IPS-18a (cell line): ENCODE results near the gene RASGRF2.

Source experiments
- H3K27ac ChIP-seq: one replicate; pipeline ENCODE4 v1.5.1; 2013; ENCODE audit warnings: low read length
- H3K27me3 ChIP-seq: one replicate; pipeline ENCODE4 v1.6.1; 2013; ENCODE audit warnings: mild to moderate bottlenecking, low read length; ENCODE audit not compliant: control insufficient read depth, insufficient read depth
- H3K36me3 ChIP-seq: one replicate; pipeline ENCODE4 v1.6.1; 2013; ENCODE audit warnings: low read depth, low read length; ENCODE audit not compliant: control insufficient read depth
- H3K4me1 ChIP-seq: one replicate; pipeline ENCODE4 v1.6.1; 2013; ENCODE audit warnings: low read depth, low read length; ENCODE audit not compliant: control insufficient read depth
- H3K4me3 ChIP-seq: one replicate; pipeline ENCODE4 v1.5.1; 2013; ENCODE audit warnings: low read length
- H3K9ac ChIP-seq: one replicate; pipeline ENCODE4 v1.6.1; 2013; ENCODE audit warnings: mild to moderate bottlenecking, low read length, moderate library complexity
- H3K9me3 ChIP-seq: one replicate; pipeline ENCODE4 v1.6.1; 2013; ENCODE audit warnings: low read depth, low read length; ENCODE audit not compliant: control insufficient read depth

The RASGRF2 gene

GRCh38 chr5:81147886-81148571, 187.9 kb downstream of the RASGRF2 start:
- H3K4me1 ChIP-seq = peaks cover 5% of the 10 kb centered on the region
- no peaks in the 10 kb centered on the region for H3K27me3 ChIP-seq
- H3K4me3 ChIP-seq = no peak overlapping the region
- H3K9ac ChIP-seq = no peak overlapping the region
- no peaks in the 10 kb centered on the region for H3K9me3 ChIP-seq
- H3K27ac ChIP-seq = no peak overlapping the region
- no peaks in the 10 kb centered on the region for H3K36me3 ChIP-seq

- Histone ChIP-seq H3K9ac (no peak overlapping the region), H3K27me3 (no peaks in the 10 kb centered on the region), H3K27ac (no peak overlapping the region), H3K4me3 (no peak overlapping the region), H3K36me3 (no peaks in the 10 kb centered on the region), H3K9me3 (no peaks in the 10 kb centered on the region), H3K4me1 (peaks cover 5% of the 10 kb centered on the region)
These were observed 191.4 kb downstream of the RASGRF2 start for GRCh38 chr5:81151546-81151945.

- Histone ChIP-seq H3K27me3 (no peaks in the 10 kb centered on the region), H3K9ac (no peak overlapping the region), H3K4me3 (no peak overlapping the region), H3K36me3 (no peaks in the 10 kb centered on the region), H3K9me3 (no peaks in the 10 kb centered on the region), H3K27ac (no peak overlapping the region), H3K4me1 (peaks cover 5% of the 10 kb centered on the region)
These were observed 194.6 kb downstream of the RASGRF2 start for GRCh38 chr5:81154725-81155124.

- Histone ChIP-seq H3K27me3 (no peaks in the 10 kb centered on the region), H3K9me3 (no peaks in the 10 kb centered on the region), H3K4me3 (no peak overlapping the region), H3K27ac (no peak overlapping the region), H3K36me3 (no peaks in the 10 kb centered on the region), H3K4me1 (peaks cover 5% of the 10 kb centered on the region), H3K9ac (no peak overlapping the region)
These were observed 196.6 kb downstream of the RASGRF2 start for GRCh38 chr5:81156732-81157131.

GRCh38 chr5:81161012-81161601, 200.9 kb downstream of the RASGRF2 start:
- Histone ChIP-seq H3K36me3 (no peaks in the 10 kb centered on the region), H3K27ac (no peak overlapping the region), H3K9me3 (no peaks in the 10 kb centered on the region), H3K4me3 (no peak overlapping the region), H3K9ac (no peak overlapping the region), H3K27me3 (no peaks in the 10 kb centered on the region), H3K4me1 (no peaks in the 10 kb centered on the region)

- no peaks in the 10 kb centered on the region for H3K9me3 ChIP-seq
- H3K27ac ChIP-seq = no peak overlapping the region
- H3K4me3 ChIP-seq = no peak overlapping the region
- H3K27me3 ChIP-seq = no peaks in the 10 kb centered on the region
- H3K36me3 ChIP-seq = no peaks in the 10 kb centered on the region
- no peaks in the 10 kb centered on the region for H3K4me1 ChIP-seq
- H3K9ac ChIP-seq = no peak overlapping the region
These were observed 202.3 kb downstream of the RASGRF2 start for GRCh38 chr5:81162501-81162900.

- Histone ChIP-seq H3K4me3 (no peak overlapping the region), H3K27me3 (no peaks in the 10 kb centered on the region), H3K9me3 (no peaks in the 10 kb centered on the region), H3K36me3 (no peaks in the 10 kb centered on the region), H3K4me1 (no peaks in the 10 kb centered on the region), H3K27ac (no peak overlapping the region), H3K9ac (no peak overlapping the region)
These were observed 203.5 kb downstream of the RASGRF2 start for GRCh38 chr5:81163651-81164050.

GRCh38 chr5:81164476-81164875, 204.3 kb downstream of the RASGRF2 start:
- H3K27me3 ChIP-seq = no peaks in the 10 kb centered on the region
- no peaks in the 10 kb centered on the region for H3K36me3 ChIP-seq
- no peaks in the 10 kb centered on the region for H3K9me3 ChIP-seq
- H3K4me1 ChIP-seq = no peaks in the 10 kb centered on the region
- H3K4me3 ChIP-seq = no peak overlapping the region
- no peak overlapping the region for H3K27ac ChIP-seq
- no peak overlapping the region for H3K9ac ChIP-seq

GRCh38 chr5:81164936-81165335, 204.8 kb downstream of the RASGRF2 start:
- no peaks in the 10 kb centered on the region for H3K27me3 ChIP-seq
- H3K4me3 ChIP-seq = no peak overlapping the region
- H3K9ac ChIP-seq = no peak overlapping the region
- H3K36me3 ChIP-seq = no peaks in the 10 kb centered on the region
- no peak overlapping the region for H3K27ac ChIP-seq
- no peaks in the 10 kb centered on the region for H3K4me1 ChIP-seq
- H3K9me3 ChIP-seq = no peaks in the 10 kb centered on the region

- no peak overlapping the region for H3K27ac ChIP-seq
- no peak overlapping the region for H3K9ac ChIP-seq
- H3K4me1 ChIP-seq = no peaks in the 10 kb centered on the region
These were observed 205.4 kb downstream of the RASGRF2 start for GRCh38 chr5:81165493-81166119.

GRCh38 chr5:81166430-81166829, 206.3 kb downstream of the RASGRF2 start:
- no peak overlapping the region for H3K27ac ChIP-seq
- no peaks in the 10 kb centered on the region for H3K36me3 ChIP-seq
- no peak overlapping the region for H3K4me3 ChIP-seq
- H3K27me3 ChIP-seq = no peaks in the 10 kb centered on the region
- no peaks in the 10 kb centered on the region for H3K9me3 ChIP-seq
- H3K9ac ChIP-seq = no peak overlapping the region
- no peaks in the 10 kb centered on the region for H3K4me1 ChIP-seq

More at GRCh38 chr5:81165493-81166119, 205.4 kb downstream of the RASGRF2 start:
- Histone ChIP-seq H3K27me3 (no peaks in the 10 kb centered on the region), H3K36me3 (no peaks in the 10 kb centered on the region), H3K9me3 (no peaks in the 10 kb centered on the region), H3K4me3 (no peak overlapping the region)

GRCh38 chr5:81167078-81167477, 206.9 kb downstream of the RASGRF2 start:
- Histone ChIP-seq H3K4me1 (no peaks in the 10 kb centered on the region), H3K36me3 (no peaks in the 10 kb centered on the region), H3K4me3 (no peak overlapping the region), H3K9me3 (no peaks in the 10 kb centered on the region), H3K27ac (no peak overlapping the region), H3K9ac (no peak overlapping the region), H3K27me3 (no peaks in the 10 kb centered on the region)
